ENCODE measurements around the gene ZNF263.
"Not testable (repeated sequence)": the region's sequence is repeated elsewhere in the genome, so short reads cannot be mapped to it uniquely, and the experiment has no call there.

DNA sequence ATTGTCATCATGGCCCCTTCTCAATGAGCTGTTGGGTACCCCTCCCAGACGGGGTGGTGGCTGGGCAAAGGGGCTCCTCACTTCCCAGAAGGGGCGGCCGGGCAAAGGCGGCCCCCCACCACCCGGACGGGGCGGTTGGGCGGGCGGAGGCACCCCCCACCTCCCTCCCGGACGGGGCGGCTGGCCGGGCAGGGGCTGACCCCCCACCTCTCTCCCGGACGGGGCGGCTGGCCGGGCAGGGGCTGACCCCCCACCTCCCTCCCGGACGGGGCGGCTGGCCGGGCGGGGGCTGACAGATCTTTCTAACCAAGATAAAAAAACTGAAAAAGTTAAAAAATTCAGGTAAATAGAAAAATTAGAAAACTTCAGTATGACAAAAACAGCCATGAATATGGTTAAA, 12.0 kb upstream of the ZNF263 start:
- TF ChIP-seq, protein P1, sequence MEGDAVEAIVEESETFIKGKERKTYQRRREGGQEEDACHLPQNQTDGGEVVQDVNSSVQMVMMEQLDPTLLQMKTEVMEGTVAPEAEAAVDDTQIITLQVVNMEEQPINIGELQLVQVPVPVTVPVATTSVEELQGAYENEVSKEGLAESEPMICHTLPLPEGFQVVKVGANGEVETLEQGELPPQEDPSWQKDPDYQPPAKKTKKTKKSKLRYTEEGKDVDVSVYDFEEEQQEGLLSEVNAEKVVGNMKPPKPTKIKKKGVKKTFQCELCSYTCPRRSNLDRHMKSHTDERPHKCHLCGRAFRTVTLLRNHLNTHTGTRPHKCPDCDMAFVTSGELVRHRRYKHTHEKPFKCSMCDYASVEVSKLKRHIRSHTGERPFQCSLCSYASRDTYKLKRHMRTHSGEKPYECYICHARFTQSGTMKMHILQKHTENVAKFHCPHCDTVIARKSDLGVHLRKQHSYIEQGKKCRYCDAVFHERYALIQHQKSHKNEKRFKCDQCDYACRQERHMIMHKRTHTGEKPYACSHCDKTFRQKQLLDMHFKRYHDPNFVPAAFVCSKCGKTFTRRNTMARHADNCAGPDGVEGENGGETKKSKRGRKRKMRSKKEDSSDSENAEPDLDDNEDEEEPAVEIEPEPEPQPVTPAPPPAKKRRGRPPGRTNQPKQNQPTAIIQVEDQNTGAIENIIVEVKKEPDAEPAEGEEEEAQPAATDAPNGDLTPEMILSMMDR (conservative IDR thresholded peaks at IDR 0.05 in 1 of 2, IDR thresholded peaks at IDR 0.05 in 1 of 2; ENCODE audit: extremely low read depth in 1 of 2, insufficient read depth in 1 of 2, low read depth in 1 of 2, low read length in 2 of 2) = not testable (repeated sequence)
- not testable (repeated sequence) for TF ChIP-seq EZH2 (IDR thresholded peaks at IDR 0.05; ENCODE audit: borderline replicate concordance, low read length)
